ENCODE measurements around the gene CELA2B.

DNA sequence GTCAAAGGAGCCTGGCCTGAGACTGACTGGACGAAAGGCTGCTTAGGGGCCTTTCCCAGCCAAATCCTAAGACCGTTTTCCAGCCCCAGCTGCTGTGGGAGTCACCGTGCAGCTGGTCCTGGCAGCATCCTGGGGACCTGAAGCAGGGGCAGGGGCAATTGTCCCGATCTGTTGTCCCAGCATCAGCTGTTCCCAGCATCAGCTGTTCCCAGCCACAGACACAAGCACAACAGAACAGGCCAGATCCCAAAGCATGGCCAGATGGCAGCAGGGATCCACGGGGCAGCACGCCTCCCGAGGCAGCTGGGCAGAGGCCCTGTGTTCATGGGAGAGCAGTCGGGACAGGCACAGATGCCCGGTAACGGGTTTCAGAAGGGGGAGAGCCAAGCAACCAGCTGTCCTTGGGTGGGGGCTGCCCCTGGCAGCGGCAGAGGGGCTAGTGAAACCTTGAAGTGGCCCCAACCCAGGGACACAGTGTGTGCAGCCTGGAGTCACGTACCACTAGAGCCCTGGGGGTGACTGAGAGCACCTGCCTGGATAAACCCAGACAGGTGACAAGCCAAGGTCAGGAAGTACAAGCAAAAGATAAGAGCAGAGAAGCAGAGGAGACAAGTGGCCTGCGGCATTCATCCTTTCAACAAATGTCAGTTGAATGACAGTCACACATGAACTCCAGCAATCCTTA, 13.3 kb downstream of the CELA2B start:
- TF ChIP-seq FOXA1 (IDR thresholded peaks at IDR 0.05), result no peak
- TF ChIP-seq, protein P1, sequence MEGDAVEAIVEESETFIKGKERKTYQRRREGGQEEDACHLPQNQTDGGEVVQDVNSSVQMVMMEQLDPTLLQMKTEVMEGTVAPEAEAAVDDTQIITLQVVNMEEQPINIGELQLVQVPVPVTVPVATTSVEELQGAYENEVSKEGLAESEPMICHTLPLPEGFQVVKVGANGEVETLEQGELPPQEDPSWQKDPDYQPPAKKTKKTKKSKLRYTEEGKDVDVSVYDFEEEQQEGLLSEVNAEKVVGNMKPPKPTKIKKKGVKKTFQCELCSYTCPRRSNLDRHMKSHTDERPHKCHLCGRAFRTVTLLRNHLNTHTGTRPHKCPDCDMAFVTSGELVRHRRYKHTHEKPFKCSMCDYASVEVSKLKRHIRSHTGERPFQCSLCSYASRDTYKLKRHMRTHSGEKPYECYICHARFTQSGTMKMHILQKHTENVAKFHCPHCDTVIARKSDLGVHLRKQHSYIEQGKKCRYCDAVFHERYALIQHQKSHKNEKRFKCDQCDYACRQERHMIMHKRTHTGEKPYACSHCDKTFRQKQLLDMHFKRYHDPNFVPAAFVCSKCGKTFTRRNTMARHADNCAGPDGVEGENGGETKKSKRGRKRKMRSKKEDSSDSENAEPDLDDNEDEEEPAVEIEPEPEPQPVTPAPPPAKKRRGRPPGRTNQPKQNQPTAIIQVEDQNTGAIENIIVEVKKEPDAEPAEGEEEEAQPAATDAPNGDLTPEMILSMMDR (IDR thresholded peaks at IDR 0.05; ENCODE audit: low read depth, low read length, missing input control), result no peak
- TF ChIP-seq RAD21 (IDR thresholded peaks at IDR 0.05), result no peak
- no peak for TF ChIP-seq YY1 (IDR thresholded peaks at IDR 0.05)
- TF ChIP-seq, protein P2, sequence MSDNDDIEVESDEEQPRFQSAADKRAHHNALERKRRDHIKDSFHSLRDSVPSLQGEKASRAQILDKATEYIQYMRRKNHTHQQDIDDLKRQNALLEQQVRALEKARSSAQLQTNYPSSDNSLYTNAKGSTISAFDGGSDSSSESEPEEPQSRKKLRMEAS (IDR thresholded peaks at IDR 0.05), result no peak
- TF ChIP-seq HNF4A (conservative IDR thresholded peaks at IDR 0.05), result no peak
- TF ChIP-seq, protein P3, sequence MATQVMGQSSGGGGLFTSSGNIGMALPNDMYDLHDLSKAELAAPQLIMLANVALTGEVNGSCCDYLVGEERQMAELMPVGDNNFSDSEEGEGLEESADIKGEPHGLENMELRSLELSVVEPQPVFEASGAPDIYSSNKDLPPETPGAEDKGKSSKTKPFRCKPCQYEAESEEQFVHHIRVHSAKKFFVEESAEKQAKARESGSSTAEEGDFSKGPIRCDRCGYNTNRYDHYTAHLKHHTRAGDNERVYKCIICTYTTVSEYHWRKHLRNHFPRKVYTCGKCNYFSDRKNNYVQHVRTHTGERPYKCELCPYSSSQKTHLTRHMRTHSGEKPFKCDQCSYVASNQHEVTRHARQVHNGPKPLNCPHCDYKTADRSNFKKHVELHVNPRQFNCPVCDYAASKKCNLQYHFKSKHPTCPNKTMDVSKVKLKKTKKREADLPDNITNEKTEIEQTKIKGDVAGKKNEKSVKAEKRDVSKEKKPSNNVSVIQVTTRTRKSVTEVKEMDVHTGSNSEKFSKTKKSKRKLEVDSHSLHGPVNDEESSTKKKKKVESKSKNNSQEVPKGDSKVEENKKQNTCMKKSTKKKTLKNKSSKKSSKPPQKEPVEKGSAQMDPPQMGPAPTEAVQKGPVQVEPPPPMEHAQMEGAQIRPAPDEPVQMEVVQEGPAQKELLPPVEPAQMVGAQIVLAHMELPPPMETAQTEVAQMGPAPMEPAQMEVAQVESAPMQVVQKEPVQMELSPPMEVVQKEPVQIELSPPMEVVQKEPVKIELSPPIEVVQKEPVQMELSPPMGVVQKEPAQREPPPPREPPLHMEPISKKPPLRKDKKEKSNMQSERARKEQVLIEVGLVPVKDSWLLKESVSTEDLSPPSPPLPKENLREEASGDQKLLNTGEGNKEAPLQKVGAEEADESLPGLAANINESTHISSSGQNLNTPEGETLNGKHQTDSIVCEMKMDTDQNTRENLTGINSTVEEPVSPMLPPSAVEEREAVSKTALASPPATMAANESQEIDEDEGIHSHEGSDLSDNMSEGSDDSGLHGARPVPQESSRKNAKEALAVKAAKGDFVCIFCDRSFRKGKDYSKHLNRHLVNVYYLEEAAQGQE (IDR thresholded peaks at IDR 0.05), result no peak
- TF ChIP-seq TAF1 (conservative IDR thresholded peaks at IDR 0.05), result no peak
- TF ChIP-seq, protein P4, sequence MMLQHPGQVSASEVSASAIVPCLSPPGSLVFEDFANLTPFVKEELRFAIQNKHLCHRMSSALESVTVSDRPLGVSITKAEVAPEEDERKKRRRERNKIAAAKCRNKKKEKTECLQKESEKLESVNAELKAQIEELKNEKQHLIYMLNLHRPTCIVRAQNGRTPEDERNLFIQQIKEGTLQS (IDR thresholded peaks at IDR 0.05), result no peak
- no peak for TF ChIP-seq GABPA (IDR thresholded peaks at IDR 0.05 in 1 of 2, conservative IDR thresholded peaks at IDR 0.05 in 1 of 2)
- no peak for TF ChIP-seq FOXA2 (IDR thresholded peaks at IDR 0.05)
- no peak for TF ChIP-seq SP1 (IDR thresholded peaks at IDR 0.05)
- no peak for TF ChIP-seq EGR1 (IDR thresholded peaks at IDR 0.05; ENCODE audit: low read depth in 2 of 2)
- TF ChIP-seq HNF4G (IDR thresholded peaks at IDR 0.05), result no peak
